ENCODE measurements around the gene IER5L. TPM values are rescaled to one million over a fixed set of nuclear protein-coding genes. Genes with fewer than 3 reads are reported as not detected.

Gene IER5L
- total and polyA plus RNA-seq, 2 of the 8 experiments (the other 6 are each of a cell fraction or from before 2014, with no cell fraction given) = 0.65 to 1.0 TPM

DNA sequence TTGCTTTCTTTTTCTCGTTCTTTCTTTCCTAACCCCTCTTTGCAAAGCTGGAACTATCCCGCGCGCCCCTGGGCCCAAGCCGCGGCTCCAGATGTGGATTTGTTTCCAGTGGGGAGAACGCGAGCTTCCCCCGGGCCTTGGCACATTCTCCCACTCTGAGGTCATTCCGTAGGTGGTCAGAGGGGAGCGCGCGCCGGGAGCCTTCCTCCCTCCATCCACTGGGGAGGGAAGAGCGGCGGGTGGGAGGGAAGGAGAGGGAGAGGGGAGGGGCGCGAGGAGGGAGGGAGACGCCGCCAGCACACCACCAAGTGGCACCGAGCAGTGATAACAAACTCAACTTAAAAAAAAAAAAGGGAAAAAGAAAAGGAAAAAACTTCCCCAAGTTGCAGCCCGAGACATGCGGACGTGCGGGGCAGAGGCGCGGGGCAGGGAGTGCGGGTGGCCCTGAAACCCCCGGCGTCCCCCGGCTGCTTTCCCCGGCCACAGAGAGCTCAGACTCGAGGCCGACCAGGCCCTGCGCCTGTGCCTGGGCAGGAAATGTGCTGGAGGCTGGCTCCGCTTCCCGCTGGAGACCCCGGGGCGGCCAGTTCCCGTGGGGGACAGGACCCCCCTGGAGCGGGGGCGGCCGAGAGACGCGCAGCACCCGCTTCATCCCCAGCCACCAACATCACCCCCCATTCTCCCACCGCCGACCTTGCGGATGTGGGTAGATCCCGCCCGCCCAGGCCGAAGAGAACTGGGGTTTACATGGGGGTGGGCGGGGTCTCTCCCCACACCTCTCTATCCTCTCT lies 3.1 kb downstream of the IER5L start:
- no peaks in the 10 kb centered on the region for H3K79me2 ChIP-seq (ENCODE audit: control insufficient read depth in 1 of 2, insufficient read depth in 2 of 2, low read length in 2 of 2)
- H3K23me2 ChIP-seq (ENCODE audit: low read depth, low read length) = peaks cover 25% of the 10 kb centered on the region
- H3K56ac ChIP-seq (replicated peaks; ENCODE audit: insufficient read length, low read depth, low read length) = peak overlapping the region; percentile 43
- no peaks in the 10 kb centered on the region for H3K9me3 ChIP-seq (ENCODE audit: insufficient read depth in 2 of 2, low read depth in 1 of 2, low read length in 1 of 2)
- ChIA-PET POLR2A (ENCODE audit: partially characterized antibody) (interaction anchor here (0.6 to 4.5 kb wide), 13 partner anchors 9 to 160 kb away, joined by 3 to 29 read pairs (median 4); no protein-coding TSS in a partner anchor), CTCF (ENCODE audit: partially characterized antibody) (interaction anchor here (0.5 to 27.8 kb wide), 45 partner anchors 8 to 464 kb away, joined by 3 to 831 read pairs (median 4); partner anchors contain the start of genes C9orf50 and NTMT1)
- H2AFZ ChIP-seq (ENCODE audit: low read length) = no peak overlapping the region
- H2BK15ac ChIP-seq (ENCODE audit: low read length) = no peak overlapping the region
- peak overlapping the region; percentile 60; the same call in 1 of the 2 replicates for H2BK5ac ChIP-seq (ENCODE audit: low read depth, low read length)
- H3K23ac ChIP-seq (ENCODE audit: insufficient read length) = no peak overlapping the region
- H3K18ac ChIP-seq (ENCODE audit: extremely low read depth, low read length) = peak overlapping the region; percentile 48
- FAIRE-seq = no peak
- H4K20me1 ChIP-seq (replicated peaks in 1 of 2; ENCODE audit: control insufficient read depth in 1 of 2, insufficient read depth in 2 of 2, low read length in 2 of 2) = peaks cover 5 to 6% of the 10 kb centered on the region in 2 experiments
- DNase-seq (ENCODE audit: low read depth in 1 of 2, low spot score in 2 of 2) = peak in 1 of 2 experiments; percentile 77
- no peak overlapping the region for H3K9ac ChIP-seq (replicated peaks in 1 of 4; ENCODE audit: extremely low read depth in 1 of 4, low read depth in 3 of 4, low read length in 3 of 4)
- H2BK20ac ChIP-seq (ENCODE audit: low read length) = no peak overlapping the region
- no peak overlapping the region for H3K4ac ChIP-seq (replicated peaks; ENCODE audit: insufficient read length, low read depth, low read length)
- H4K91ac ChIP-seq (replicated peaks; ENCODE audit: insufficient read length, low read length) = no peak overlapping the region
- H2BK12ac ChIP-seq (ENCODE audit: low read depth, low read length) = no peak overlapping the region
- no peak overlapping the region for H3K27ac ChIP-seq (ENCODE audit: low read depth, low read length)
- H3K14ac ChIP-seq (ENCODE audit: insufficient read length) = no peak overlapping the region
- H4K5ac ChIP-seq (ENCODE audit: insufficient read length, low read depth, low read length) = no peak overlapping the region
- H2BK120ac ChIP-seq (replicated peaks; ENCODE audit: low read depth, low read length) = no peak overlapping the region
- peak overlapping the region; percentile 92 to 94 for H3K4me2 ChIP-seq (ENCODE audit: insufficient read depth in 1 of 2, low read depth in 2 of 2, low read length in 2 of 2)
- no peak overlapping the region; the same call in 1 of the 2 replicates for H4K8ac ChIP-seq (ENCODE audit: extremely low read depth, insufficient read depth, low read length)
- no peak overlapping the region; the same call in 1 of the 2 replicates for H2AK5ac ChIP-seq (ENCODE audit: low read depth, low read length)
- H3K79me1 ChIP-seq (ENCODE audit: low read depth, low read length) = no peaks in the 10 kb centered on the region
- H3K27me3 ChIP-seq (replicated peaks in 1 of 4; ENCODE audit: control insufficient read depth in 3 of 4, extremely low read depth in 1 of 4, insufficient read depth in 3 of 4, low read length in 3 of 4) = peaks cover 25 to 61% (median 53%) of the 10 kb centered on the region in 4 experiments
- WGBS, 2 experiments (ENCODE audit: extremely low coverage in 1 of 2, insufficient coverage in 1 of 2, insufficient read length in 1 of 2, insufficient replicate concordance in 2 of 2, low coverage in 1 of 2, low lambda C conversion rate in 2 of 2, missing lambda C conversion rate in 1 of 2) = 1% methylated on average over 41 of the region's 53 CpGs; no CpG with 5 or more reads in 1 of the 2 experiments
- H3K4me1 ChIP-seq (replicated peaks in 1 of 4; ENCODE audit: control insufficient read depth in 3 of 4, insufficient read depth in 4 of 4, low read length in 3 of 4) = peaks cover 0 to 24% (median 13%) of the 10 kb centered on the region in 4 experiments; a peak in 6 of 7 replicates
- no peaks in the 10 kb centered on the region for H3K36me3 ChIP-seq (ENCODE audit: control insufficient read depth in 2 of 4, insufficient read depth in 4 of 4, low read length in 3 of 4)
- peak overlapping the region; percentile 28 to 71 (median 42) for H3K4me3 ChIP-seq (ENCODE audit: extremely low read depth in 1 of 4, insufficient read depth in 2 of 4, low read depth in 3 of 4, low read length in 4 of 4)
- peak; percentile 82 for TF ChIP-seq CTBP2 (IDR thresholded peaks at IDR 0.05; ENCODE audit: borderline replicate concordance, insufficient read depth, insufficient read length, low read length)
- TF ChIP-seq, protein P1, sequence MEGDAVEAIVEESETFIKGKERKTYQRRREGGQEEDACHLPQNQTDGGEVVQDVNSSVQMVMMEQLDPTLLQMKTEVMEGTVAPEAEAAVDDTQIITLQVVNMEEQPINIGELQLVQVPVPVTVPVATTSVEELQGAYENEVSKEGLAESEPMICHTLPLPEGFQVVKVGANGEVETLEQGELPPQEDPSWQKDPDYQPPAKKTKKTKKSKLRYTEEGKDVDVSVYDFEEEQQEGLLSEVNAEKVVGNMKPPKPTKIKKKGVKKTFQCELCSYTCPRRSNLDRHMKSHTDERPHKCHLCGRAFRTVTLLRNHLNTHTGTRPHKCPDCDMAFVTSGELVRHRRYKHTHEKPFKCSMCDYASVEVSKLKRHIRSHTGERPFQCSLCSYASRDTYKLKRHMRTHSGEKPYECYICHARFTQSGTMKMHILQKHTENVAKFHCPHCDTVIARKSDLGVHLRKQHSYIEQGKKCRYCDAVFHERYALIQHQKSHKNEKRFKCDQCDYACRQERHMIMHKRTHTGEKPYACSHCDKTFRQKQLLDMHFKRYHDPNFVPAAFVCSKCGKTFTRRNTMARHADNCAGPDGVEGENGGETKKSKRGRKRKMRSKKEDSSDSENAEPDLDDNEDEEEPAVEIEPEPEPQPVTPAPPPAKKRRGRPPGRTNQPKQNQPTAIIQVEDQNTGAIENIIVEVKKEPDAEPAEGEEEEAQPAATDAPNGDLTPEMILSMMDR (IDR thresholded peaks at IDR 0.05; ENCODE audit: control extremely low read depth in 1 of 3, insufficient read depth in 1 of 3, low read depth in 1 of 3, low read length in 3 of 3) = peak in 1 of 3 experiments; percentile 9; a peak in 1 of 4 replicates
- no peak for TF ChIP-seq SP2 (IDR thresholded peaks at IDR 0.05; ENCODE audit: low read length)
- no peak for TF ChIP-seq SP4 (IDR thresholded peaks at IDR 0.05; ENCODE audit: low read length)
- no peak; the same call in 1 of the 2 replicates for TF ChIP-seq SUZ12 (IDR thresholded peaks at IDR 0.05; ENCODE audit: low read length)
- peak; percentile 62 for TF ChIP-seq ASH2L (IDR thresholded peaks at IDR 0.05; ENCODE audit: low read length)
- TF ChIP-seq BACH1 (IDR thresholded peaks at IDR 0.05; ENCODE audit: low read length) = peak; percentile 52; the same call in 1 of the 2 replicates
- peak; percentile 29 for TF ChIP-seq KDM4A (IDR thresholded peaks at IDR 0.05; ENCODE audit: low read depth, low read length, severe bottlenecking)
